ENCODE measurements around the gene CAND2.

CAND2 gene

DNA sequence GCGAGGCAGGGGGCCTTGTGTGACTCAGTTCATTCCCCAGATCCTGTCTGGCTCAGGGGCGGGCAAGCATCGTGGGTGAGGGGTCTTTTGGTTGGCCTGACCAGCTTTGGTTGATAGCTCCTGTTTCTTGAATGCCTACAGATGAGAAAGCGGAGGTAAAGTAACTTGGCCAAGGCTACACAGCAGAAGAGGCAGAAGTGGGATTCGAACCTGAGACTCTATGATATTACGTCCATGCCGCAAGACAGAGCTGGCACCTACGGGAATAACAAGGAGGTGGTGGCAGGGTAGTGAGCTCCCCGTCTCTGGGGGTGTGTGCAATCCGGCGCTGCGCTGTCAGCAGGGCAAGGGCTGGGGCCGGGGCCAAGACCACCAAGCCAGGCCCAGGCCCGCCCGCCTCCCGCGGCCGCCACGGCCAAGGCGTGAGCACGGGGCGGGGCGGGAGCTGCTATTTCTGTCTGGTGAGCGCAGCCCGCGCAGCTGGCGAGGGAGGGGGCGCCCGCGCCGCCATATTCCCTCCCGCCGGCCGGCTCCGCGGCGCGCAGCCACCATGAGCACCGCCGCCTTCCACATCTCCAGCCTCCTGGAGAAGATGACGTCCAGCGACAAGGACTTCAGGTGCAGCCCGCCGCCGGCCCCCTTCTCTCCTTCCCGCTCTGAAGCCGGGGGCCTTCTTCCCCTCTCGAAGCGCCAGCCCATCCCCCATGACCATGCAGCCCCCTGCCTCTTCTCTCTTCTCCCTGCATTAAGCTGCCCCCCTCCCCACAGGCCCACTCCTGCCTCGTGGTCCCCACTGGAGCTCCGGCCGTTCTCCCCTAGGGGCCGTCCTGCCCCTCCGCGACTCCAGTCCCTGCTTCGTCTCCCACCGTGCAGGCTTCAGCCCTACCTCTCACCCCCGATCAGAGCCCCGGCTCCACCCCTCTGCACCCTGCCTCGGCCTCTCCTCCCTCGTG, at the start of gene CAND2:
TSS of gene CAND2 (plus strand) at position 510 of the 953 bp plus-strand sequence. CDS start at position 551, 41 bp downstream.
- DNase-seq (ENCODE audit: low spot score): no peak

DNA sequence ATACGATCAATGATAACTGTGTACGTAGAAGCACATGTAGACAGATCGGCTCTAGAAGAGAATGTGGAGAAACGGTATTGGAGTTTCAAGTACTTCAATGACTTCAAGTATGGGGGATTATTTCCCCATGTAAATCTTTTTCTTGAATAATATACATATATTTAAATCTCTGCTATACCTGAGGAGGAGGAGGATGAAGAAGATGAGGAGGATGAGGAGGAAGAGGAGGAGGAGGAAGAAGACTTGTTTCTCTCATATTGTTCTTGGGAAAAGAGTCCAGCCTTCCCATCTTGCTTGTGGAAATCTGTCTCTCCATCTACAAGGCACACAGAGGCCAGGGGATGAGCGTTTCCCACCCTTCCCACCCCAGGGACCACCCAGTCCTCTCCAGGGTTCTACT, 48.0 kb upstream of the CAND2 start:
- DNase-seq (ENCODE audit: low spot score): no peak

DNA sequence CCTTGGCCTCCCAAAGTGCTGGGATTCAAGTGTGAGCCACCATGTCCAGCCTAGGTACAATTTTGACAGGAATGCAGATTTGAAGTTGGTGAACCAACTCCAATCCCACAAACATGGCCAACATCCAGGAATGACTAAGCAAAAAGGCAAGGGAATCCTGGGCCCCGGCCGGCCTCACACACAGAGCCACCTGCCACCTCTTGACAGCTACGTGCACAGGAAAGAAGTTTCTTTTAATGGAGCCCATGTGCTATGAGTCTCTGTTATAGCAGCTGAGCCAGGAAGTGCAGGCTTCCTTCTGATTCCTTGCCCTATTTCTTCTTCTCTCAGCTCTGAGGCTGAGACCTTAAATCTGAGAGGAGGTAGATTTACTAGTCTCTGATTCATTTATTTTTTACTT, 46.3 kb upstream of the CAND2 start:
- peak; percentile 34 for DNase-seq (ENCODE audit: low spot score)

DNA sequence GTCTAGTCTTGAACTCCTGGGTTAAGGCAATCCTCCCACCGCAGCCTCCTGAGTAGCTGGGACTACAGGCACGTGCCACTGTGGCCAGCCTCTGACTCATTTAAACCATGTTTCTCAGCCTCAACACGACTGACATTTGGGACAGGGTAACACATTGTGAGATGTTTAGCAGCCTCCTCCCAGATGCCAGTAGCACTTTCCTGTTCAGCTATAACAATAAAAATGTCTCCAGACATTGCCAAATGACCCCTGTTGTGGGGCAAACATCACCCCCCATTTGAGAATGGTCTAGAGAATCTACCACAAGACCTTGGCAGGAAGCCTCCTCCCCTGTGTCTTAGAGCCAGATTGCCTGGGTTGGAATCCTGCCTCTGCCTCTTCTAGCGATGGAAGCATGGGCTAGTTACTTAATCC, 45.8 kb upstream of the CAND2 start:
- no peak for DNase-seq (ENCODE audit: low spot score)

DNA sequence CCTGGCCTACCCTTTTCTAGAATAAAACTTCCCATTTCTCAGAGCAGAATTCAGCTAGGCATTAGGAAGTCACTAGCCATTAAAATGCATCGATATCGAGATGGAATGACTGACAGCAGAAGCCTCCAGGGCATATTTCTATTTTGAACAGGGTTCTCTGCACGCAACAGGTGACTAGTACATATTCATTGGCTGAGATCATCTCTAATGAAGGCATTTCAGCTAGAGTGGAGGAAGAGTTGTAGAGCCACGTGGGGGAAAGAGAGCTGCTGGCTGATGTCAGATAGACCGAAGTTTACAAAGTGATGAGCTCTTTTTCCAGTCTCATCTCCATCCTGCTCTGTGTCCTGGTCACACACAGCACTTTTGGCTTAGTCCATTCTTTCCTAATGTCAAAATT, 44.9 kb upstream of the CAND2 start:
- DNase-seq (ENCODE audit: low spot score): no peak

DNA sequence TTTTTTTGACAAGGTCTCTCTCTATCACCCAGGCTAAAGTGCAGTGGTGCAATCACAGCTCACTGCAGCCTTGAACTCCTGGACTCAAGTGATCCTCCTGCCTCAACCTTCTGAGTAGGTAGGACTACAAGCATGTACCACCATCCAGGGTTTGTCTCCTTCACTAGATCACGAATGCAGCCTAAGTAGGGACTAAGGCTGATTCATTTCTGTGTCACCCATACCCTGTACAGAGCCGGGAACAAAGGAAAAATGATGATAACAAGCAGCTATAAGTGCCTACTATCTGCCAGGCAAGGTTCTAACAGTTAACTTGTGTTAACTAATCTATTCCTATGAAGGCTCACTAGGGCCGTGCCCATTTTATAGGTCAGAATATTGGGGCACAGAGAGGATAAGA, 44.4 kb upstream of the CAND2 start:
- DNase-seq (ENCODE audit: low spot score): no peak

DNA sequence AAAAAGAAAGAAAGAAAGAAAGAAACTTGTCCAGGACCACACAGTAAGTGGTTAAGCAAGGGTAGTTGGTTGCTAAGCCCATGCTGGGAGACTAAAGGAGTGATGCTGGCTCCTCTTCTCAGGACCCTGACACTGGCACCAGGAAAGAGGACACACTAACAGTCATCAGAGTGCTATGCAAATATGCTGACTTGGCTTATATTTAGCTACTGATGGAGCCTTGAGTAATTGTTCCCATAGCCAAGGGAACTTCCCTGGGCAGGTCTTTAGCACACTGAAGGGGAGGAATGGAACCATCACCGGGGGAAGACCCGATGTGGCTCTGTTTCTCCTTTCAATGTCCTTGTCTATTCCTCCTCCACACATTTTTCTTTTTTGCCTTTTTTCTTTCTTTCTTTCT, 43.7 kb upstream of the CAND2 start:
- DNase-seq (ENCODE audit: low spot score): peak; percentile 20

DNA sequence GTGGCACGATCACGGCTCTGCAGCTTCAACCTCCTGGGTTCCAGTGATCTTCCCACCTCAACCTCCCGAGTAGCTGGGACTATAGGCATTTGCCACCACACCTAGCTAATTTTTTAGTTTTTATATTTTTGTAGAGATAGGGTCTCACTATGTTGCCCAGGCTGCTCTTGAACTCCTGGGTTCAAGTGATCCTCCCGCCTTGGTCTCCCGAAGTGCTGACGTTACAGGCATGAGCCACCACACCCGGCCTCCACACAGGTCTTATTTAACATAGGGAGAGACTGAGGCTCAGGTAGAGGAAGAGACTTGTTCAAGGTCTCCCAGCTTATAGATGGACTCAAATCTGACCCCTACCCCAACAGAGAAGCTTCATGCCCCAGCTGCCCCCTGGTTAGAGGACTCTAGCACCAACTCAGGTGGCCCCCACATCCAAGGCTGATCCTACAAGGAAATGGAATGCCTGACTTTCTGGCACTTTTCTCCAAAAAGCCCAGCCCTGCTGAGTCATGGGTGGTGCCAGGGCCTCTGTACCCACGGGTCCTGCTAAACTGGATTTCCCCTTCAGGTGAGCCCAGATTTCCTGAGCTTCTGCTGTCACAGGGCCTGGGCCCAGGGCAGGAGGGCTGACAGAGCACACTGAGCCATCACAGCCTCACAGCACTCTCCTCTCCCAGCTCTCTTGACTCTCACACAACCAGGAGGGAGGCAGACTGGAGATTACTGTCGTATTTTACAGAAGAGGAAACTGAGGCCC, 43.0 kb upstream of the CAND2 start:
- DNase-seq (ENCODE audit: low spot score): no peak

DNA sequence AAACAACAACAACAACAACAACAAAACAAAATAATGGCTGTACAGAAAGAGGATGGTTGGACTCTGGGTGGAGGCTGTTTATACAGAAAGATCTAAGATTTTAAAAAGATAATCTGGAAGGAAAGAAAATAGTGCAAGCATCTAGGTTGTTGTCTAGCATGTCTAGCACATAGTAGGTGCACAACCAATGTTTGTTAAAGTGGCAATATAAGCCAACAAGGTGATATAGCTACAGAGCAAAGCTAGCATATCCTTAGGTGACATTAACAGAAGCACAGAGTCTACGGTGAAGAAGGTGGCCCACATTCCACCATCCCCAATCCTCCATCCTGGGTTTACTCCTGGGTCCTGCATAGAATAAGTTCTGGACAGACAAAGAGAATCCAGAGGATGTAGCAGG, 42.2 kb upstream of the CAND2 start:
- DNase-seq (ENCODE audit: low spot score): no peak

DNA sequence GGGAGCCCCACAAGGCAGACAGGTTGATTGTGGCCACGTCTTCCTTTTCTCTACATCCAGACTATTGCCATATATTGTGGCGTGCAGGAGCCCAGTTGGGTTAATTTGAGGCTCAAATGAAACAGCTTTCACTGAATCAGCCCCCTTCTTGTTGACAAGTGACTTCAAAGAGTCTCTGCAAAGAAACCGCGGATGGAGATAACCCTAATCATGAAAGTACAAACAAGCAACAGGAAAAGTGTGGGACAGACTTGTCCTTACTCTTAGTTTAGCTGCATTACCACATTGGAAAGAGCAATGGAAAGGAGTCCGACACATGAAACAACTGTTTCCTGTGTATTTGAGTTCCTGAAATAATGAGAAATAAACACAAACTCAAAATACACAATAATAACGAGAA, 40.7 kb upstream of the CAND2 start:
- DNase-seq (ENCODE audit: low spot score): no peak

DNA sequence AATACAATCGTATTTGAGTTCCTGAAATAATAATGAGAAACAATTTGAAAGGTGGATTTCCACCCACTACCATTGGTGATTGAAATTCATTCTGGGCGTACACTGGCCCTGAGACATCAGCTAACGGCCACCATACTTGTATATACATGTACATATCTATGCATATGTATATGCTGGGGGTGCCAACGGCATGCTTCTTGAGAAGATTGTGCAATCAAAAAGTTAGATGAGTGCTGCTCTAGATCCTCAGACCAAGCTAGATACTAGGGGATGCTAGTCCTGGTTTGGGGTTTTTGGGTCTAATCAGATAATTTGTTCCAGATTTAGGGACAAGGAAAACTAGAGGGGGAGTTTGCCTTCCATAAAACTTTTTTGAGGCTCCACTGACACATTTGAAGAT, 40.3 kb upstream of the CAND2 start:
- DNase-seq (ENCODE audit: low spot score): no peak

DNA sequence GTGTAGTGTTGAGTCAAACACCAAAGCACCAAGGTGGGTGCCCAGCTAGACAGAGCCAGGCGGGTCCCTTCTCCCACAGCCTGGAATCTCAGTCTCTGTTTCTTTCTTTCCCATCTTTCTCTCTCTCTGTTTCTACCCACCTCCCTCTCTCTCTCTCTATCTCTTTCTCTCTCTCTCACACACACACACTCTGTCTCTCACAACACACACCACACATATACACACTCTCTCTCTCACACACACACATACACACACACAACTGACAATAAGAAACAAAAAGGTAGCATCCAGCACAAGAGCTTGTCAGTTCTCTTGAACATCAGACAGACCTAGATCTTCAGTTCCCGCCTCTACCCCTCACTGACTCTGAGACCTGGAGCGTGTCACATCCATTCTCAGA, 39.8 kb upstream of the CAND2 start:
- DNase-seq (ENCODE audit: low spot score): no peak

DNA sequence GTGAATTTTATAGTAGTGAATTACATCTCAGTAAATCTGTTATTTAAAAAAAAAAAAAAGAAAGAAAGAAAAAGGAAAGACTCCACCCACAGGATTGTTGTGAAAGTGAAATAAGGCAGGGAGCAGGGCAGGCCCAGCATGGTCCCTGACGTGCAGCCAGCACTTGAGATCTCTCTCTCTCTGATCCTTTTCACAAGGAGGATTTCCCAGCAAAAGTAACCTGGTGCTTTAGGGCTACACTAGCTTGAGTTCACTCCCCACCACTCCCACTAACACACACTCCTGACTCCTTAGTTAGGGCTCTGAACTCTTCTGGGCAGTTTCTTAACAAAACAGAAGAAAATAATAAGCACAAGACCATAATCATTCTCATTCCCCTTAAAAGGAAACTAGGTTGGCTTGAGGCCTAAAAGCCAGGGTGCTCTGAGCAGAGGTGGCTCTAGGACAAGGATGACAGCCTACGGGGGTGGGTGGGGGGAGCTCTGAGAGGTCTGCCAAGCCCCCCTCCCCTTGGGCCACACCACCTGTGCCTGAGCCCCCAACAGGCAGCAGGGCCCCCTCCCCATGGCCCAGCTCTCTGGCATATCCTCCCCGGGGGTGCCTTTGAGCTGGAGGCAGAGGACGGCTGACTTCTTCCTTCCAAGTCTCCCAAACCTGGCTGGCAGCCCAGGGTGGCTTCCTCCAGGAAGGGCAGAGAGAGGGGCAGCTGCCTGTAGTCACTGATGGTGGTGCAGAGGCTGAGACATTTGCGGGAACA, 38.3 kb upstream of the CAND2 start:
- no peak for DNase-seq (ENCODE audit: low spot score)

DNA sequence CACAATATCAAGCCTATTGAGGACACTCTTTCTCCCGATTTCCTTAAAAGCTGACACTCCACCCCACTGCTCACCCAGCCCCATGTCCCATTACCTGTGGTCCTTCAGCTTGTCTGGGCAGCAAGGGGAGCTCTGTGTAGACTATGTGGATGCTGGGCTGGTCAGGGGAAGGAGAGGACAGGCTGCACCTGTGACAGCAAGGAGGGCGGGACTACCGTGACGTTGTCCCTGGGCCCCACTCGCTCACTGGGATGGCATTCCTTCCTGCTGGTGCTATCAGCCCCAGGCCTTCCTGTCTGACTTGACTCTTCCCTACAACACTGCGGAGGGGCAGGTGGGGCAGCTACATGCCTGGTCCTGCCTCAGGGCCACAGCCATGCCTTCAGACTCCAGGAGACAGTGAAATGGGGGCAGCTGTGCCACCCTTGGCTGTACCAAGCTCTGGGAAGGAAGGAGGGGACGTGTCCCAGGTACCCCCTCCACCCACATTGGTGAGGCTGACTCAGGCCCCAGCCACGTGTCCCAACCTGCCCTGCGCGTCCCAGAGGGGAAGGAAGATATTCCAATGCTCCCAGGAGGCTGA, 37.3 kb upstream of the CAND2 start, which contains the start of gene TMEM40:
TSS of gene TMEM40 (minus strand) at position 163 of the 583 bp plus-strand sequence. CDS start 9,427 bp downstream, outside the sequence.
- no peak for DNase-seq (ENCODE audit: low spot score)

DNA sequence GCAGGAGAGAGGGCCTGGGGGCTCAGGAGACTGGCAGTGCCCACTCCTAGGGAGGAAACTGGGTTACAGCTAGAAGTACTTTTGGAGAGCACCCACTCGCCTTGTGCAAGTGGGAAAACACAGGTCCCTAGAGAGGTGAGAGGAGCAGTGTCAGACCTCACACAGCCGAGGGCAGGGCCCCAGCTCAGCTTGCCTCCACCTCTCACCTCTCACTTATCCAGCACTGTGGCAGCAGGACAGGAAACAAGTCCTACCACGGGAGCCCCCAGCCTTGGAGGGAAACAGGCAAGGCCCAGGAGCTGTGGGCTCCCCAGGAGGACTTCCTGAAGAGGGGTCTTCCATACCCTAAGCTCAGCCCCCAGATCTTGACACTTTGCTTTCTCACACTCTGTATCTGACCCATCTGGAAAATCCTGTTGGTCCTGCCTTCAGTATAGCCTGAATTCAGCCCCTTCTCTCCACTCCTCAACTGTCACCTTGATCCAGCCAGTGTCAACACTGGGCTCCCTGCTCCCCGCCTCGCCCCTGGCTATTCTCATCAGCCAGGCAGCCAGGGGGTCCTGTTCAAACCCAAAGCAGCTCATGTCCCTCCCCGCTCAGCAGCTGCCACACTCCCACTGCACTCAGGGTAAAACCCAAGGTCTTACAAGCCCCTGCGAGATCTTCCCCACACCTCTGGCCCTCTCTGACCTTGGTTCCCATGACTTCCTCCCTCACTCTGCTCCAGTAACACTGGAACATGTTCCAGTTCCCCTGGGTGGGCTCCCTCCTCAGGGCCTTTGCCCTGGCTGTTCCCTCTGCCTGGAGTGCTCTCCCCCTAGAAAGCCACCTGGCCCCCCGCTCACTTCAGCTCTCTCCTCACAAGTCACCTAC, 36.6 kb upstream of the CAND2 start:
- DNase-seq (ENCODE audit: low spot score): no peak

DNA sequence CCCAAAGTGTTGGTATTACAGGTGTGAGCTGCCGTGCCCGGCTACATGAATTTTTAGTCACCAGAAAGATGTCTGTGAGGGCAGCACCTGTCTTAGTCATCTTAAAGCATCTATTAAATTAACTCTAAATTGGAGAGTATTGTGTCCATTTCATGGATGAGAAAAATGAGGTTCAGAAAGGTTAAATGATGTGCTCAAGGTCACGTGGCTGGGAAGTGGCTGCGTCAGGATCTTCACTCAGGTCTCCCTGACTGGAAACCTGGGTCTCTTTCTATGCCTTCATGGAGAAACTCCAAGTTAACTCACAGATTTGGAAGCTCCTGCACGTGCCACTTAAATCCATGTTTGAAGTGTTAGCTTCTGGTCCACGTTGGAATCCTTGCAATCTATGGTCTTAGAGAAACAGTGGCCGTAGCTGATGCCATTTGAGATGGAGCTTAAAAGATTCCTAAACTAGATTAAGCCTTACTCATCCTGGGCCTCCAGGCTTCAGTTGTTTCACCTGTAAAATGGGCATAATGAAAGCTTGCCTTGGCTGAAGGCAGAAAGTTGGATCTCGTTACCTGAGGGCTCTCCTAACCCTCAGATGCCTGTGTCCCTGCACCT, 32.2 kb upstream of the CAND2 start:
- no peak for DNase-seq (ENCODE audit: low spot score)

DNA sequence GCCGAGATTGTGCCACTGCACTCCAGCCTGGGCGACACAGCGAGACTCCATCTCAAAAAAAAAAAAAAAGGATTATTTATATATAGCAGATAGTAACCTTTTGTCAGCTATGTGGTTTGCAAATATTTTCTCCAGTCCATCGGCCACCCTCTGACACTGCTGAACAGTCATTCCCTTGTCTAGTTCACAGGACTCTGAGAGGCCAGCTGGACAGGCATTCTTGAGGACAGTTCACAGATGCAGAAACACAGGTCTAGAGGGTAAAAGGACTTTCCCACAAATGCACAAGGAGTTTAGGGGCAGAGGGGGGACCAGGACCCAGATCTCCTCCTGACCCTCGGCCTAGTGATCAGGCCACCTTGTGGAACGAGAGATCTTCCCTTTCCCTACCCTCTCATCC, 29.9 kb upstream of the CAND2 start:
- no peak for DNase-seq (ENCODE audit: low spot score)

DNA sequence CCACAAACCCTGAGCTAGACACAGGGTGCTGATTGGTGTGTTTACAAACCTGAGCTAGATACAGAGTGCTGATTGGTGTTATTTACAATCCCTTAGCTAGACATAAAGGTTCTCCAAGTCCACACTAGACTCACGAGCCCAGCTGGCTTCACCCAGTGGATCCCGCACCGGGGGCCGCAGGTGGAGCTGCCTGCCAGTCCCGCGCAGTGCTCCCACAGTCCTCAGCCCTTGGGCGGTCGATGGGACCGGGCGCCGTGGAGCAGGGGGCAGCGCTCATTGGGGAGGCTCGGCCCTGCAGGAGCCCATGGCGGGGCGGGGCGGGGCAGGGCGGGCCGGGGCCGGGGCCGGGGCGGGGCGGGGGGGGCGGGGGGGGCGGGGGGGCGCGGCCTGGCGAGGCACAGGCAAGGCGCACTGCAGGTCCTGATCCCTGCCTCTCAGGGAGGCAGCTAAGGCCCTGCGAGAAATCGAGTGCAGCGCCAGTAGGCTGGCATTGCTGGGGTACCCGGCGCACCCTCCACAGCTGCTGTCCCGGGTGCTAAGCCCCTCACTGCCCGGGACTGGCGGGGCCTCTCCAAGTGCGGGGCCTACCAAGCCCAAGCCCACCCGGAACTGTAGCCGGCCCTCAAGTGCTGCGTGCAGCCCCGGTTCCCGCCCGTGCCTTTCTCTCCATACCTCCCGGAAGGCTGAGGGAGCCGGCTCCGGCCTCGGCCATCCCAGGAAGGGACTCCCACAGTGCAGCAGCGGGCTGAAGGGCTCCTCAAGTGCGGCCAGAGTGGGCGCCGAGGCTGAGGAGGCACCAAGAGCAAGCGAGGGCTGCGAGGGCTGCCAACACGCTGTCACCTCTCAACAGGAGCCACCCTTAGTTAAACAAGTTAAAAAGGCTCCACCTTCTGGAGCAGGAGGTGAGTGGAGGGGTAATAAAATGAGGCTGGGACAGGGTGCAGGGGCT, 27.6 kb upstream of the CAND2 start:
- no peak for DNase-seq (ENCODE audit: low spot score)

DNA sequence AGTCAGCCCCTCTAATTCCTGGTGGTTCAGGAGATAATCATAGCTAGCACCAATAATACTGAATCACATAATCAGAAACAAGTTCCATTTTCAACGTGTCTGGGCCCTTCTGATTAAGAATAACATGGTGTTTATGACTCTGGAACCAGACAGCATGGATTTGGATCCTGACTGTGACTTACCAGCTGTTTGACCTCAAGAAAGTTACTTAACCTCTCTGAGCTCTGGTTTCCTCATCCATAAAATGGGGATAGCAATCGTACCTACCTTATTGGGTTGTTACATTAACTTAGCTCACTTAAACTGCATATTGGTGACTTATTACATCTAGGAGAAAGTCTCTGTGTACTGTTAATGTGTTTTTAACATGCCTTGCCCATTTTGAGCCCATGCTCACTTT, 26.7 kb upstream of the CAND2 start:
- no peak for DNase-seq (ENCODE audit: low spot score)
